ENCODE data around the gene CBY3. TPM values are rescaled to one million over a fixed set of nuclear protein-coding genes. Genes with fewer than 3 reads are reported as not detected.

CBY3 gene
- total and polyA plus RNA-seq, 2 of the 13 experiments (the other 11 are each of a cell fraction or from before 2014, with no cell fraction given), result not detected

DNA sequence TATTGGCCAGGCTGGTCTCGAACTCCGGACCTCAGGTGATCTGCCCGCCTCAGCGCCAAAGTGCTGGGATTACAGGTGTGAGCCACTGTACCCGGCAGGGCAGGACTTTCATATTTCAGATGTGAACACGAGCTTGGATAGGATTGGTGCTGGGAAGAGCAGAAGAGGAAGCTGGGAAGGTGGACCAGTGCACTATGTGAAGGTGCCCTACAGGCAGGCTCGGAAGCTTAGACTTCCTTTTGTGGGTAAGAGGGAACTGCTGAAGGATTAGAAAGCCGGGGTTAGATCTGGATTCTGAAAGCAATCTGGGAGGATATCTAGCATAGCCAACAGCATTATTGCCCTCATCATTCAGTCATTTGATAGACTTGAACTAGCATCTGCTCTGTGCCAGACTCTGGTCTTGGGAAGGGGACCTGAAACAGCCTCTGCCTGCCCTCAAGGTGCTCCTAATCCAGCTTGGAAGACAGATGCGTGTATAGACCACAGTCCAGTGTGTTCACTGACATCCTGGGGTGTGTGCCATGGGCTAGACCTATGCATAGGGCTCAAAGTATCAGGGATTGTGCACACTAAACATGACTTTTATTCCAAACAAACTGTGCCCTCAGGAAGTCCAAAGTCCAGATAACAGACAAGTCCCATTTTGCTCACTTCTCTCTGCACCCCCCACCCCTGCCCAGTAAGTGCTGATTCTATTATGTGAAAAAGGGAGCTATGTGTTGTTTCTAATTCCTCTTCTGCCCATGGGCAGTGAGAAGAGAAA is 637 bp downstream of the CBY3 start (continued):
- no peak for TF ChIP-seq ZNF253 (CRISPR knock-in tag; IDR thresholded peaks at IDR 0.05; ENCODE audit: borderline replicate concordance)
- TF ChIP-seq NFKBIZ (CRISPR knock-in tag; IDR thresholded peaks at IDR 0.05), result no peak
- TF ChIP-seq MTERF4 (CRISPR knock-in tag; IDR thresholded peaks at IDR 0.05), result no peak
- peak; percentile 100 for TF ChIP-seq ZMYM2 (CRISPR knock-in tag; IDR thresholded peaks at IDR 0.05)
- no peak for TF ChIP-seq TMF1 (CRISPR knock-in tag; IDR thresholded peaks at IDR 0.05; ENCODE audit: low read depth)
- no peak for TF ChIP-seq ZSCAN20 (CRISPR knock-in tag; IDR thresholded peaks at IDR 0.05; ENCODE audit: borderline replicate concordance)
- no peak for TF ChIP-seq SMARCC2 (IDR thresholded peaks at IDR 0.05)
- no peak for TF ChIP-seq MAF1 (CRISPR knock-in tag; IDR thresholded peaks at IDR 0.05; ENCODE audit: borderline replicate concordance)
- no peak for TF ChIP-seq ZNF30 (CRISPR knock-in tag; IDR thresholded peaks at IDR 0.05)
- TF ChIP-seq TRIM24 (CRISPR knock-in tag; IDR thresholded peaks at IDR 0.05), result peak; percentile 98
- peak; percentile 72 for TF ChIP-seq ZNF205 (CRISPR knock-in tag; IDR thresholded peaks at IDR 0.05)
- TF ChIP-seq ZNF326 (CRISPR knock-in tag; IDR thresholded peaks at IDR 0.05; ENCODE audit: borderline replicate concordance), result no peak
- TF ChIP-seq MTA1 (CRISPR knock-in tag; IDR thresholded peaks at IDR 0.05; ENCODE audit: borderline replicate concordance), result no peak
- no peak for TF ChIP-seq ZMAT5 (CRISPR knock-in tag; IDR thresholded peaks at IDR 0.05; ENCODE audit: borderline replicate concordance, low read depth)
- no peak for TF ChIP-seq ZNF562 (CRISPR knock-in tag; IDR thresholded peaks at IDR 0.05; ENCODE audit: borderline replicate concordance)
- TF ChIP-seq HHEX (CRISPR knock-in tag; IDR thresholded peaks at IDR 0.05), result 0 out of 2 replicates have a peak, but pooled peaks have one; percentile 45
- TF ChIP-seq ELF1 (CRISPR knock-in tag; IDR thresholded peaks at IDR 0.05), result no peak
- no peak for TF ChIP-seq ZNF800 (CRISPR knock-in tag; IDR thresholded peaks at IDR 0.05)
- TF ChIP-seq KLF6 (CRISPR knock-in tag; IDR thresholded peaks at IDR 0.05), result no peak
- TF ChIP-seq ZNF335 (CRISPR knock-in tag; IDR thresholded peaks at IDR 0.05), result no peak
- peak; percentile 59; the same call in 1 of the 2 replicates for TF ChIP-seq SRY (CRISPR knock-in tag; IDR thresholded peaks at IDR 0.05)
- no peak for TF ChIP-seq FIP1L1 (IDR thresholded peaks at IDR 0.05; ENCODE audit: borderline replicate concordance, insufficient read depth, low read depth, low read length)
- TF ChIP-seq RBM22 (optimal IDR thresholded peaks at IDR 0.05; ENCODE audit: low read length), result no peak
- TF ChIP-seq ZNF615 (CRISPR knock-in tag; IDR thresholded peaks at IDR 0.05; ENCODE audit: borderline replicate concordance), result no peak
- TF ChIP-seq NONO (IDR thresholded peaks at IDR 0.05), result no peak
- no peak for TF ChIP-seq NONO (CRISPR knock-in tag; conservative IDR thresholded peaks at IDR 0.05)
- TF ChIP-seq ZBTB3 (CRISPR knock-in tag; IDR thresholded peaks at IDR 0.05; ENCODE audit: borderline replicate concordance, low read depth), result no peak
- TF ChIP-seq TBP (CRISPR knock-in tag; IDR thresholded peaks at IDR 0.05), result no peak
- TF ChIP-seq CREM (IDR thresholded peaks at IDR 0.05), result peak; percentile 67
- no peak for TF ChIP-seq CREM (CRISPR knock-in tag; IDR thresholded peaks at IDR 0.05)

All from HepG2 (cell line).